ENCODE measurements around the gene HTRA1. TPM values are rescaled to one million over a fixed set of nuclear protein-coding genes. Genes with fewer than 3 reads are reported as not detected.

The HTRA1 gene
- total RNA-seq, 4 donors from 2014 or later: 55.2 to 99.5 (median 80.6) TPM

GRCh38 chr10:122455376-122456079 is 5.8 kb upstream of the HTRA1 start:
- 88% methylated on average over 11 of the region's 11 CpGs for WGBS
- no peak overlapping the region for H3K27ac ChIP-seq
- H3K4me3 ChIP-seq: no peak overlapping the region
- no peak for TF ChIP-seq POLR2AphosphoS5 (IDR thresholded peaks at IDR 0.05)
- H3K4me1 ChIP-seq: peaks cover 5% of the 10 kb centered on the region
- no peaks in the 10 kb centered on the region for H3K27me3 ChIP-seq
- H3K9me3 ChIP-seq: no peaks in the 10 kb centered on the region
- no peaks in the 10 kb centered on the region for H3K36me3 ChIP-seq
- no peak for DNase-seq (ENCODE audit: low spot score in 2 of 2)

GRCh38 chr10:122457934-122458333 is 3.4 kb upstream of the HTRA1 start:
- 57% methylated on average over 5 of the region's 5 CpGs for WGBS
- no peak for DNase-seq (ENCODE audit: low spot score in 2 of 2)
- Histone ChIP-seq H3K27ac (no peak overlapping the region), H3K4me3 (no peak overlapping the region), H3K27me3 (no peaks in the 10 kb centered on the region), H3K9me3 (no peaks in the 10 kb centered on the region), H3K36me3 (no peaks in the 10 kb centered on the region), H3K4me1 (peaks cover 19% of the 10 kb centered on the region)
- no peak for TF ChIP-seq CTCF (IDR thresholded peaks at IDR 0.05)
- no peak for TF ChIP-seq POLR2AphosphoS5 (IDR thresholded peaks at IDR 0.05)
- no peak for TF ChIP-seq EP300 (IDR thresholded peaks at IDR 0.05)
- no peak for TF ChIP-seq POLR2A (IDR thresholded peaks at IDR 0.05)

GRCh38 chr10:122458693-122459092 is 2.7 kb upstream of the HTRA1 start:
- no peak for DNase-seq (ENCODE audit: low spot score in 2 of 2)
- no peaks in the 10 kb centered on the region for H3K27me3 ChIP-seq
- WGBS: 87% methylated on average over 6 of the region's 6 CpGs
- no peak overlapping the region for H3K4me3 ChIP-seq
- H3K4me1 ChIP-seq: peaks cover 27% of the 10 kb centered on the region
- no peaks in the 10 kb centered on the region for H3K36me3 ChIP-seq
- TF ChIP-seq POLR2A (IDR thresholded peaks at IDR 0.05) (no peak), EP300 (IDR thresholded peaks at IDR 0.05) (no peak), CTCF (IDR thresholded peaks at IDR 0.05) (no peak), POLR2AphosphoS5 (IDR thresholded peaks at IDR 0.05) (no peak)
- no peak overlapping the region for H3K27ac ChIP-seq
- no peaks in the 10 kb centered on the region for H3K9me3 ChIP-seq

GRCh38 chr10:122459561-122460273 is 1.6 kb upstream of the HTRA1 start:
- H3K27me3 ChIP-seq: no peaks in the 10 kb centered on the region
- 86% methylated on average over 13 of the region's 14 CpGs for WGBS
- DNase-seq (ENCODE audit: low spot score in 2 of 2): no peak
- no peak overlapping the region for H3K4me3 ChIP-seq
- H3K27ac ChIP-seq: no peak overlapping the region
- peaks cover 35% of the 10 kb centered on the region for H3K4me1 ChIP-seq
- TF ChIP-seq CTCF (IDR thresholded peaks at IDR 0.05) (no peak), EP300 (IDR thresholded peaks at IDR 0.05) (no peak), POLR2AphosphoS5 (IDR thresholded peaks at IDR 0.05) (no peak), POLR2A (IDR thresholded peaks at IDR 0.05) (no peak)
- no peaks in the 10 kb centered on the region for H3K36me3 ChIP-seq
- H3K9me3 ChIP-seq: no peaks in the 10 kb centered on the region

GRCh38 chr10:122460891-122461293 is 461 bp upstream of the HTRA1 start:
- DNase-seq (ENCODE audit: low spot score in 2 of 2): no peak
- Histone ChIP-seq H3K36me3 (no peaks in the 10 kb centered on the region), H3K27ac (peak overlapping the region; percentile 86), H3K4me3 (peak overlapping the region; percentile 85), H3K9me3 (no peaks in the 10 kb centered on the region), H3K4me1 (peaks cover 37% of the 10 kb centered on the region), H3K27me3 (no peaks in the 10 kb centered on the region)
- TF ChIP-seq POLR2AphosphoS5 (IDR thresholded peaks at IDR 0.05): no peak
- TF ChIP-seq EP300 (IDR thresholded peaks at IDR 0.05): no peak
- no peak for TF ChIP-seq POLR2A (IDR thresholded peaks at IDR 0.05)
- WGBS: 1% methylated on average over 36 of the region's 40 CpGs
